K562 (cell line): ENCODE data around the gene CYP46A1. TPM values are rescaled to one million over a fixed set of nuclear protein-coding genes. Genes with fewer than 3 reads are reported as not detected.
A peak's percentile ranks its signal among the peaks of the same experiment; 100 is the strongest.

Source experiments
- ATAC-seq: fragments of 200-7000 bp; cut with Tn5 transposase; 3 replicates; pipeline ENCODE4 v1.9.1; 2020; ENCODE audit warnings: moderate library complexity
- BruUV-seq: library from RNA; stranded (reverse); fragments of 400-500 nt; replicated peaks from 2 replicates; lab custom pipeline; 2021; lab: Mats Ljungman, UMichigan
- CTCF ChIA-PET: fragments of 300-600 bp; formaldehyde crosslinking; extraction: SDS; loops from one replicate; lab custom pipeline; 2021; ENCODE audit warnings: low intra/inter-chr PET ratio; lab: Yijun Ruan, JAX
- POLR2A ChIA-PET: fragments of 300-600, 350-650 bp; sonication (Branson Sonifier 250); formaldehyde crosslinking; extraction: SDS; loops from one replicate; lab custom pipeline; 2021; ENCODE audit warnings: antibody characterized with exemption, inconsistent platforms; lab: Yijun Ruan, JAX
- DNase-seq, 4 experiments: peaks; one replicate each; pipeline versions ENCODE4 v3.0.0 to v3.0.0-alpha.2; 2011 to 2018; ENCODE audit warnings: low spot score in 3 of 4, mixed read lengths in 3 of 4; ENCODE audit errors: extremely low read depth in 1 of 4
- FAIRE-seq: peaks from 2 replicates; lab custom pipeline; 2011; peaks lifted over from hg19 to GRCh38; lab: Jason Lieb, UNC
- H2AFZ ChIP-seq: 2 replicates; pipeline ENCODE4 v1.6.0; 2011; ENCODE audit warnings: low read depth, low read length, control low read depth, inconsistent platforms
- H3K27ac ChIP-seq: fragments of 200-600 bp; 3 replicates; pipeline ENCODE4 v1.8.0; 2011; ENCODE audit warnings: low read depth, mild to moderate bottlenecking, control low read depth, inconsistent platforms, low read length, moderate library complexity, mixed read lengths; ENCODE audit errors: extremely low read depth
- H3K27me3 ChIP-seq, 2 experiments: fragments of 300-600 bp in 1 of 2; 2 replicates in 1 of 2; 3 replicates in 1 of 2; pipeline versions ENCODE4 v1.6.0 to v1.8.0; 2011; ENCODE audit warnings: inconsistent platforms in 2 of 2, low read length in 2 of 2, mild to moderate bottlenecking in 1 of 2, mixed read lengths in 1 of 2, moderate library complexity in 1 of 2; ENCODE audit not compliant: control insufficient read depth in 2 of 2, insufficient read depth in 2 of 2
- H3K36me3 ChIP-seq: fragments of 300-600 bp; 3 replicates; pipeline ENCODE4 v1.8.0; 2011; ENCODE audit warnings: mild to moderate bottlenecking, low read length, inconsistent platforms; ENCODE audit not compliant: control insufficient read depth, insufficient read depth
- H3K4me1 ChIP-seq, 2 experiments: fragments of 200-600 bp in 1 of 2; replicated peaks in 1 of 2; 2 replicates in 1 of 2; 3 replicates in 1 of 2; pipeline versions ENCODE4 v1.5.1 to v1.8.0; 2011; ENCODE audit warnings: inconsistent platforms in 2 of 2, low read length in 2 of 2, mild to moderate bottlenecking in 1 of 2, mixed read lengths in 1 of 2, moderate library complexity in 1 of 2; ENCODE audit not compliant: control insufficient read depth in 2 of 2, insufficient read depth in 2 of 2
- H3K4me2 ChIP-seq: 2 replicates; pipeline ENCODE4 v1.6.1; 2011; ENCODE audit warnings: low read length, control low read depth, inconsistent platforms, mixed read lengths; ENCODE audit not compliant: insufficient read depth
- H3K4me3 ChIP-seq: fragments of 200-600 bp; sonication (generic), shearing (Covaris generic); 2 replicates; pipeline ENCODE4 v1.5.1; 2016; ENCODE audit warnings: control low read depth, inconsistent platforms
- H3K79me2 ChIP-seq: fragments of 200-600 bp; 3 replicates; pipeline ENCODE4 v1.8.0; 2011; ENCODE audit warnings: low read length, inconsistent platforms; ENCODE audit not compliant: control insufficient read depth, insufficient read depth
- H3K9ac ChIP-seq, 2 experiments: 2 replicates each; pipeline versions ENCODE4 v1.6.0 to v1.6.1; 2011; ENCODE audit warnings: low read depth in 2 of 2, low read length in 2 of 2, control low read depth in 1 of 2, inconsistent platforms in 1 of 2, mild to moderate bottlenecking in 1 of 2, mixed read lengths in 1 of 2; ENCODE audit not compliant: insufficient read depth in 1 of 2
- H3K9me1 ChIP-seq: one replicate; pipeline ENCODE4 v1.6.0; 2011; ENCODE audit warnings: inconsistent platforms, mild to moderate bottlenecking, low read length, moderate library complexity; ENCODE audit not compliant: control insufficient read depth, insufficient read depth
- H3K9me3 ChIP-seq: replicated peaks from 2 replicates; pipeline ENCODE4 v1.5.1; 2011; ENCODE audit warnings: low read depth, low read length, inconsistent platforms; ENCODE audit not compliant: control insufficient read depth, insufficient read depth
- H4K20me1 ChIP-seq: replicated peaks from 2 replicates; pipeline ENCODE4 v1.6.1; 2011; ENCODE audit warnings: low read length, inconsistent platforms, mixed read lengths; ENCODE audit not compliant: control insufficient read depth, insufficient read depth
- PTRF ChIP-seq: fragments of 450-650 bp; IDR thresholded peaks from 2 replicates; pipeline ENCODE4 v1.6.1; 2016; ENCODE audit warnings: mild to moderate bottlenecking, missing genetic modification characterization, missing compliant biosample characterization
- RBM34 ChIP-seq: fragments of 200-400 bp; formaldehyde crosslinking; IDR thresholded peaks from 2 replicates; pipeline ENCODE4 v1.6.1; 2018; ENCODE audit warnings: low read length, borderline replicate concordance; ENCODE audit not compliant: insufficient read depth
- RUNX1 ChIP-seq: sonication (generic); IDR thresholded peaks from 2 replicates; pipeline ENCODE4 v1.6.1; 2016; ENCODE audit warnings: antibody characterized with exemption, low read depth
- ZKSCAN1 ChIP-seq: fragments of 150-350 bp; IDR thresholded peaks from 2 replicates; pipeline ENCODE4 v1.6.1; 2016; ENCODE audit warnings: low read depth, low read length
- ZNF778 ChIP-seq: fragments of 450-650 bp; formaldehyde crosslinking; IDR thresholded peaks from 2 replicates; pipeline ENCODE4 v1.4.0; 2020; ENCODE audit warnings: mild to moderate bottlenecking, moderate library complexity
- WGBS: fragments of 100-300 bp; shearing (Covaris generic); methylation state at CpG from one replicate; pipeline ENCODE4 v1.1.6; 2016; ENCODE audit warnings: low coverage, mixed read lengths; ENCODE audit not compliant: insufficient coverage; ENCODE audit errors: missing lambda C conversion rate; 5-methylcytosine and 5-hydroxymethylcytosine counted together
- in situ Hi-C: fragments of 300-500 bp; cut with MboI; formaldehyde crosslinking; loops from 4 replicates; pipeline ENCODE4 v1.15.0; 2018; ENCODE audit warnings: inconsistent platforms, mixed read lengths
- intact Hi-C: fragments of 100-400 bp; cut with micrococcal nuclease; formaldehyde crosslinking; loops from 2 replicates; pipeline ENCODE4 v1.14.2; 2022
- polyA plus RNA-seq, 8 experiments: library from polyadenylated mRNA; depleted of rRNA in 4 of 8; stranded (reverse) in 5 of 8; unstranded in 3 of 8; fragments of >200 nt; fragmentation: Nextera tagmentation in 2 of 8; fragmentation: Illumina TruSeq in 1 of 8; extraction: Ambion mirVana in 2 of 8; extraction: Trizol in 1 of 8; gene quantifications; 2 replicates each; pipeline versions ENCODE4 v1.2.1 to v1.2.3, GENCODE V29; 2011 to 2014; ENCODE audit warnings: inconsistent platforms in 1 of 8, missing spikeins in 1 of 8
- total RNA-seq, 7 experiments: library from RNA; depleted of rRNA in 6 of 7; stranded (reverse); fragments of >200 nt in 6 of 7; fragmentation: Illumina TruSeq in 2 of 7; extraction: Trizol in 2 of 7; gene quantifications; 2 replicates each; pipeline versions ENCODE4 v1.2.1 to v1.2.3, GENCODE V29; 2011 to 2021; ENCODE audit warnings: low replicate concordance in 1 of 7

The CYP46A1 gene
- total and polyA plus RNA-seq, 9 of the 15 experiments (the other 6 are each of a cell fraction or from before 2014, with no cell fraction given) = not detected

DNA sequence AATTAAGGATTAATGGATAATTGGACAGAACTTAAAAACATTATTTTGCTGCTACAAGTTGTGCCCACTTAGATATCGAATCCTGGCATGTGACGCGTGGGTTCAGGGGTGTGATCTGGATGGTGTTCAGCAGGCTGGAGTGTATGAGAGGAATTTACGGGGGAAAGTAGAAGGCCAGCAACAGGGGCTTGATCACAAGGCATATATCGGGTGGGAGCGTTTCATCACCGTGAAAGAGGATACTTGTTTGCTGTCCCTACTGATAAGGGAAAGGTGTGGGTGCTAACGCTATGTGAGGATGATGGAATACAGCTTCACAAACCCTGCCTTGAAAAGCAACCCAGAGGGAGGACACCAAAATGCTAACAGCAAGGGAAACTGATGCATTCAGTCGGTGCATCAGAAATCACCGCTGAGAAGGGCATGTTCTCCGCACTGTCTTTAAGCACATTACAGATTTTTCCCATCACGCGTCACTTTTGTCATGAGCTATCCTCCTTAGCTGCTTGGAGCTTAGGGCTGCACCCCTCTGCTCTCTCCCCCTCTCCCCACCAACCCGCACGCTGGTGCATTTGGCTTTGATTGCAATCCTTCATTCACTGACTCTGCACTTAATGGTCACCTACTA, 25.8 kb upstream of the CYP46A1 start:
- CTCF ChIA-PET = no interaction called here
- POLR2A ChIA-PET = interaction anchor here (0.6 to 1.1 kb wide), 3 partner anchors 9 to 543 kb away, joined by 3 read pairs; no protein-coding TSS in a partner anchor
- Histone ChIP-seq H3K9ac (no peak overlapping the region), H3K4me3 (no peak overlapping the region)
- in situ Hi-C loops = no loop called here
- no peak for ATAC-seq
- TF ChIP-seq ZKSCAN1 (peak; percentile 60; the same call in 1 of the 2 replicates), PTRF (no peak)
- TF ChIP-seq, all 486 proteins: peak for 1
- H3K4me2 ChIP-seq = no peak overlapping the region
- no peak overlapping the region for H2AFZ ChIP-seq
- no peaks in the 10 kb centered on the region for H3K36me3 ChIP-seq
- no peak overlapping the region for H3K27ac ChIP-seq
- no peaks in the 10 kb centered on the region; the same call in none of the 2 replicates for H4K20me1 ChIP-seq
- no peaks in the 10 kb centered on the region for H3K9me3 ChIP-seq
- intact Hi-C loops = no loop called here
- no peaks in the 10 kb centered on the region for H3K79me2 ChIP-seq
- 5% methylated on average over 15 of the region's 15 CpGs for WGBS
- H3K27me3 ChIP-seq = peaks cover 3 to 59% of the 10 kb centered on the region in 2 experiments; a peak in 4 of 5 replicates
- no peaks in the 10 kb centered on the region for H3K9me1 ChIP-seq
- H3K4me1 ChIP-seq = no peaks in the 10 kb centered on the region; a peak in 2 of 5 replicates
- BruUV-seq = no TSS peak
- FAIRE-seq = no peak
- no peak for DNase-seq

DNA sequence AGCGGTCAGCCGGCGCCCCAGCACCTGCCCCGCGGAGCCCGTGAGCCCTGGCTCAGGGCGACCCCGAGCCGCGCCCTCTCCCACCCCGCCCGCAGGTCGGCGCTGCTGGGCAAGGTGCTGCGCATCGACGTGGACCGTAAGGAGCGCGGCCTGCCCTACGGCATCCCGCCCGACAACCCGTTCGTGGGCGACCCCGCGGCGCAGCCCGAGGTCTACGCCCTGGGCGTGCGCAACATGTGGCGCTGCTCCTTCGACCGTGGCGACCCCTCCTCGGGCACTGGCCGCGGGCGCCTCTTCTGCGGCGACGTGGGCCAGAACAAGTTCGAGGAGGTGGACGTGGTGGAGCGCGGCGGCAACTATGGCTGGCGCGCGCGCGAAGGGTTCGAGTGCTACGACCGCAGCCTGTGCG, 24.8 kb upstream of the CYP46A1 start:
- no peak for FAIRE-seq
- TF ChIP-seq RUNX1 (no peak), RBM34 (no peak), ZNF778 (no peak)
- no TSS peak for BruUV-seq
- CTCF ChIA-PET = no interaction called here
- H3K9me1 ChIP-seq = no peaks in the 10 kb centered on the region
- H3K4me2 ChIP-seq = no peak overlapping the region
- POLR2A ChIA-PET = interaction anchor here (1.1 kb wide), 1 partner anchor 10 kb away, joined by 3 read pairs; no protein-coding TSS in a partner anchor
- WGBS = 36% methylated on average over 18 of the region's 58 CpGs
- H3K79me2 ChIP-seq = no peaks in the 10 kb centered on the region
- intact Hi-C loops = no loop called here
- H3K27me3 ChIP-seq = peaks cover 3 to 68% of the 10 kb centered on the region in 2 experiments; a peak in 4 of 5 replicates
- peak; percentile 60; the same call in 2 of the 3 replicates for ATAC-seq
- no peaks in the 10 kb centered on the region for H3K9me3 ChIP-seq
- no peak overlapping the region for H3K27ac ChIP-seq
- no peak overlapping the region for H3K4me3 ChIP-seq
- no peak overlapping the region for H2AFZ ChIP-seq
- H3K36me3 ChIP-seq = no peaks in the 10 kb centered on the region
- in situ Hi-C loops = no loop called here
- no peak for DNase-seq
- H3K4me1 ChIP-seq = no peaks in the 10 kb centered on the region; a peak in 2 of 5 replicates
- H3K9ac ChIP-seq = no peak overlapping the region
- no peaks in the 10 kb centered on the region; the same call in none of the 2 replicates for H4K20me1 ChIP-seq
